Fibroblast of mammary gland (primary cell): ENCODE results near the gene UGT1A5.

Experiments used
- DNase-seq: peaks from one replicate; pipeline ENCODE4 v3.0.0-alpha.2; 2010; ENCODE audit warnings: low read depth
- H3K4me3 ChIP-seq: 2 replicates; pipeline ENCODE4 v1.5.1; 2011; ENCODE audit warnings: low read depth, mild to moderate bottlenecking, low read length, moderate library complexity; ENCODE audit not compliant: control insufficient read depth
- CTCF ChIP-seq: conservative IDR thresholded peaks from 2 replicates; pipeline ENCODE4 v1.5.1; 2011; ENCODE audit warnings: low read depth, low read length, inconsistent platforms; ENCODE audit not compliant: control insufficient read depth, insufficient read depth

Gene UGT1A5

GRCh38 chr2:233813236-233814055 is 100.7 kb downstream of the UGT1A5 start:
- TF ChIP-seq CTCF = no peak
- DNase-seq = no peak
- no peak overlapping the region for H3K4me3 ChIP-seq

GRCh38 chr2:233814056-233814835 is 101.5 kb downstream of the UGT1A5 start:
- peak; percentile 20 for DNase-seq
- no peak overlapping the region for H3K4me3 ChIP-seq
- TF ChIP-seq CTCF = no peak

- DNase-seq = no peak
- H3K4me3 ChIP-seq = no peak overlapping the region
- no peak for TF ChIP-seq CTCF
These were observed 103.2 kb downstream of the UGT1A5 start for GRCh38 chr2:233815861-233816260.

GRCh38 chr2:233816334-233816733 is 103.6 kb downstream of the UGT1A5 start:
- DNase-seq = no peak

GRCh38 chr2:233816771-233817170 is 104.1 kb downstream of the UGT1A5 start:
- DNase-seq = no peak
- no peak overlapping the region for H3K4me3 ChIP-seq
- TF ChIP-seq CTCF = no peak

More at GRCh38 chr2:233816334-233816733, 103.6 kb downstream of the UGT1A5 start:
- H3K4me3 ChIP-seq = no peak overlapping the region
- no peak for TF ChIP-seq CTCF

- DNase-seq = peak; percentile 48
These were observed 104.7 kb downstream of the UGT1A5 start for GRCh38 chr2:233817361-233817911.

More at GRCh38 chr2:233817361-233817911, 104.7 kb downstream of the UGT1A5 start:
- no peak overlapping the region for H3K4me3 ChIP-seq
- no peak for TF ChIP-seq CTCF
